Measurements from ENCODE around the gene PCDH12.
"Not testable (repeated sequence)": the region's sequence is repeated elsewhere in the genome, so short reads cannot be mapped to it uniquely, and the experiment has no call there.

Gene PCDH12

DNA sequence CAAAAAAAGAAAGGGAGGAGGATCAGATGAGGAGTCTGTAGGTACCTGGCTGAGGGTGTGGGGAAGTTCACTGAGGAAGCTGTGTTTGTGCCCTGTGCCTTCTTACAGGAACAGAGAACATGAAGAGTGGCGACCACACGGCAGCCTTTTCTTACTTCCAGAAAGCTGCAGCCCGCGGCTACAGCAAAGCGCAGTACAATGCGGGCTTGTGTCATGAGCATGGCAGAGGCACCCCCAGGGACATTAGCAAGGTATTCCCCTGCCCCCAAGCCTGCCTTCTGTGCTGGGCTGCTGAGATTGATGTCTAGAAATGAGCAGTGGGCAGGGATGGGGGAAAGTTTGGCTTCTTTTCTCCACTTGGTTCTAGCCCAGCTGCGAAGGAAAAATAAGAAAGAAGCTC, 24.9 kb downstream of the PCDH12 start:
- FAIRE-seq, result no peak
- DNase-seq (ENCODE audit: insufficient read length), result no peak
- TF ChIP-seq TAF1 (IDR thresholded peaks at IDR 0.05; ENCODE audit: borderline replicate concordance, low read depth, low read length), result no peak
- no peak for TF ChIP-seq POLR2AphosphoS5 (IDR thresholded peaks at IDR 0.05; ENCODE audit: low read depth, low read length)
- TF ChIP-seq POLR2A (IDR thresholded peaks at IDR 0.05; ENCODE audit: low read depth, low read length), result no peak

DNA sequence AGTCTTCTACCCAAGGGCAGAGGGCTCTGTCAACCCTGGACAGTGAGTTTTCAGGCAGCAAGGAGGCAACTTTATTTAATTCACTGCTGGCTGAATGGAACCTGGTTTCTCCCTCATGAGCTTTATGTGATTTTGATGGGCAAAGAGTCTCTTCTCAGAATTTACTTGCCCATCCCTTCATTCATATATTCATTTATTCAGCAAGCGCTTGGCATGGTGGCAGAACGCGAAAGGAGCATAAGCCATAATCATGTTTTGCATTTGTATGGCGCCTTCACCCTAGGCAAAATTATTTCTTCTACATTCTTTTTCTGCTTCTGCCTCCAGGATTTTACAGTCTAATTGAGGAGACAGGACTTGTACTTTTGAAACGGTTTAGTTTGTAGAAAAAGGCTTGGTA, 26.3 kb downstream of the PCDH12 start:
- no peak for FAIRE-seq

DNA sequence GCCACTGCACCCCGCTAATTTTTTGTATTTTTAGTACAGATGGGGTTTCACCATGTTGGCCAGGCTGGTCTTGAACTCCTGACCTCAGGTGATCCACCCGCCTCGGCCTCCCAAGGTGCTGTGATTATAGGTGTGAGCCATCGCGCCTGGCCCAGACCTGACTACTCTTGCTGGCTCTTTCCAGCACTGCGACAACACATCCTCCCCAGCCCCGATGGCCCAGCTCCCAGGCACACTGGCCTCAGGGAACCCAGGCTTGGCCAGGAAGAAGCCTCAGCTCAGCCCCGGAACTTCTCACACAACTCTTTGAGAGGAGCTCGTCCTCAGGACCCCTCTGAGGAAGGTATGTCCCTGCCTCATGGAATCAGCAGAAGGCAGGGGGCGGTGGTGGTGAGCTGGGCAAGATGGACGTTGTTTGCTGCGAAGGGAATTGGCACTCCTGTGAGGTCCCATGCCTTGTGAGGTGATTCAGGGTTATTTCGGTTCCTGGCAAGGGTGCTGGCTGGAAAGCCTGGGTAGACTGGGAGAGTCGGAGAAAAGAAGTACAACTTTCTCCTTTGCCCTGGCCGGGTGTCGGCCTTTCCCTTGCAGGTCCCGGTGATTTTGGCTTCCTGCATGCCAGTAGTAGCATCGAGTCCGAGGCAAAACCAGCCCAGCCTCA, 28.5 kb downstream of the PCDH12 start:
- no peak for DNase-seq (ENCODE audit: insufficient read length)
- TF ChIP-seq POLR2AphosphoS5 (IDR thresholded peaks at IDR 0.05; ENCODE audit: low read depth, low read length) (no peak), POLR2A (IDR thresholded peaks at IDR 0.05; ENCODE audit: low read depth, low read length) (no peak), TAF1 (IDR thresholded peaks at IDR 0.05; ENCODE audit: borderline replicate concordance, low read depth, low read length) (no peak)
- no peak for FAIRE-seq

More for the DNA sequence above, 26.3 kb downstream of the PCDH12 start:
- TF ChIP-seq TAF1 (IDR thresholded peaks at IDR 0.05; ENCODE audit: borderline replicate concordance, low read depth, low read length) (no peak), POLR2AphosphoS5 (IDR thresholded peaks at IDR 0.05; ENCODE audit: low read depth, low read length) (no peak)
- DNase-seq (ENCODE audit: insufficient read length), result no peak

DNA sequence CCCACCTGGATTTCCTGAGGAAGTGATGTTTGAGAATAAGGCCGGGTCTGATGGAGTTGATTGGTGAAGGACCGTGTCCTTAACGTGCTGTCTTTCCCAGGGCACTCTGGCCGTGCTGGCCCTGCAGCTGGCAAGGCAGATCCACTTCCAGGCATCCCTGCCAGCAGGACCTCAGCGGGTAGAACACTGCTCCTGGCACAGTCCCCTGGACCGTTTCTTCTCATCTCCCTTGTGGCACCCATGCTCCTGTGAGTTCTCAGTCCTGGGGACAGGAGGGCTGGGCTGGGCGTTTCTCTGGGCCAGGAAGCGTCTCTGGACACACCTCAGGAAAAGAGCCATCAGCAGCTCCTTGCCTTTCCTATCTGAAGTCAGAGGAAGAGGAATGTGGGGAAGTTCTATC, 30.0 kb downstream of the PCDH12 start:
- no peak for DNase-seq (ENCODE audit: insufficient read length)
- no peak for FAIRE-seq
- no peak for TF ChIP-seq TAF1 (IDR thresholded peaks at IDR 0.05; ENCODE audit: borderline replicate concordance, low read depth, low read length)
- TF ChIP-seq POLR2AphosphoS5 (IDR thresholded peaks at IDR 0.05; ENCODE audit: low read depth, low read length), result no peak
- TF ChIP-seq POLR2A (IDR thresholded peaks at IDR 0.05; ENCODE audit: low read depth, low read length), result no peak

DNA sequence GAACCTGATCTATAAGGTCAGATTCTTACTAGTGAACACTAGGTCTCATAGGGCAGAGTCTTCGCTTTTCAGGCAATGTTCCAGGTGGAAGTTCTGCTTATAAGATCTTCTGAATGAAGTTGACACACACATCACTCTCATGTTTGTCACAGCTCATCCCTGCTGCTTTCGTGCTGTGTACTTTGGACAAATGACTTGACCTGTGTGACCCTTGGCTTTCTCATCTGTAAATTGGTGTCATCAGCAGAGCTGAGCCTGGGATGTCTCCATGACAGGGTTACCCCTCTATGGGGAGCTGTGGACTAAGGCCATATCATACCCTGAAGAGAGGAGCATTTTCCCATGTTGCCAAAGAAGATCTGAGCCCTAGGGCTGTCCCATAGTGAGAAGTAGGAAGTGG, 31.6 kb downstream of the PCDH12 start:
- DNase-seq (ENCODE audit: insufficient read length), result no peak
- FAIRE-seq, result no peak
- no peak for TF ChIP-seq POLR2AphosphoS5 (IDR thresholded peaks at IDR 0.05; ENCODE audit: low read depth, low read length)
- no peak for TF ChIP-seq POLR2A (IDR thresholded peaks at IDR 0.05; ENCODE audit: low read depth, low read length)
- no peak for TF ChIP-seq TAF1 (IDR thresholded peaks at IDR 0.05; ENCODE audit: borderline replicate concordance, low read depth, low read length)

DNA sequence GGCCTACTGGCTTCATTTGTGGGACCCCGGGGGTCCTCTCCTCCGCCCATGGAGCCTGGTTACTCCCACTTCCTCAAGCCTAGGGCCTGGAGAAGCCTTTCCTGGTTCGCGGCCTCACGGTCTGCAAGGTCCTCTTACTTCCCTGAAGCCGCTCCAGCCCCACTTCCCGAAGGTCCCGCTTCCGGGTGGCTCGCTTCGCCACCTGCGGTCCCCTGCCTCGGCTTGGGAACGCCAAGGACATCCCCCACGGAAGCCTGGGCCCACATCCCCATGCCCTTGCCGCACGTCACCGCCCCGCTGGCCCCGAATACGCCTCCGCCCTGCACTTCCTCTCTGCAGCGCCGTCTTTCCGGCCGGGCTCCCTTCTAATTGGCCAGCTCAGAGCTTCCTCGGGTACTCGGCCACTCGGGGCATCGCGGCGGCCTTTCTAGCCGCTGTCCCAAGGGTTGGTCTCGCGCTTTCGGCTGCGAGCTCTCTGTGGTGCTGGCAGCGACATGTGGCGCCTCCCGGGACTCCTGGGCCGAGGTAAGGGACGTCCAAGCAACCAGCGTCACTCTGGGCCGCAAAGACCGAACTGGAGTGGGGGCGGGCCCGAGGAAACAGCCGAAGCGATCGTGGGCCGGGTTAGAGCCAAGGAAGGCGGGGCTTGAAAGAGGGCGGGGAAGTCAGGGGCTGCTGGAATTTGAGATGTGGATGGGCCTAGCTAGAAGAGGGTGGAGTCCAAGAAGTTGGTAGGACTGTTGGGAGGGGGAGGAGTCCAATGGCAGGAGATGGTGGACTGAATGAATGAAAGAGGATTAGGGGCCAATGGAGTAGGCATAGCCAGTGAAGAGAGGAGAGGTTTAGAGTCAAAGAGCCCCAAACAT, 34.3 kb downstream of the PCDH12 start, which contains the start of gene DELE1:
DELE1 (plus strand) TSS at position 424 of the 866 bp plus-strand sequence; CDS start at position 495, 71 bp downstream.
- TF ChIP-seq TAF1 (IDR thresholded peaks at IDR 0.05; ENCODE audit: borderline replicate concordance, low read depth, low read length), result peak; percentile 21; the same call in 1 of the 2 replicates
- peak; percentile 87 for TF ChIP-seq POLR2A (IDR thresholded peaks at IDR 0.05; ENCODE audit: low read depth, low read length)
- TF ChIP-seq POLR2AphosphoS5 (IDR thresholded peaks at IDR 0.05; ENCODE audit: low read depth, low read length), result peak; percentile 87
- DNase-seq (ENCODE audit: insufficient read length), result peak; percentile 93
- peak; percentile 97 for FAIRE-seq

DNA sequence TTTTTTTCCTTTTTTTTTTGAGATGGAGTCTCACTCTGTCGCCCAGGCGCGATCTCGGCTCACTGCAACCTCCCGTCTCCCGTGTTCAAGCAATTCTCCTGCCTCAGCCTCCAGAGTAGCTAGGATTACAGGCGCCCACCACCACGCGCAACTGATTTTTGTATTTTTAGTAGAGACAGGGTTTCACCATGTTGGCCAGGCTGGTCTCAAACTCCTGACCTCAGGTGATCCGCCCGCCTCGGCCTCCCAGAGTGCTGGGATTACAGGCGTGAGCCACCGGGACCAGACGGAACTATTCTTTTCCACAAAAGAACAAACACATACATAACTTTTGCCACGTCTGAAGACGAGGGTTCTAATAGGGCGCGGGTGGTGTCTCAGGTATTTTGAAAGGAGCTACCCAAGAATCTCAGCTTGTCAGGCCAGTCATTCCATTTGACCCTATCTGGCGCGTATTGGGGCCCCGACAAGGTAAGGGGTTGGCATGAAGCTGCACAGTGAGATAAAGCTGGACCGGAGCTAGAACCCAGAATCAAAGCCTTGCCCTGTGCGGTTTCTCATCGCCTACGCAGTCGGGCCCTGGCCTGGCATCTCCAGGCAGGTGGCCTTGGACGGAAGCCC, 35.1 kb downstream of the PCDH12 start:
- not testable (repeated sequence) for FAIRE-seq; DNase-seq (ENCODE audit: insufficient read length)

DNA sequence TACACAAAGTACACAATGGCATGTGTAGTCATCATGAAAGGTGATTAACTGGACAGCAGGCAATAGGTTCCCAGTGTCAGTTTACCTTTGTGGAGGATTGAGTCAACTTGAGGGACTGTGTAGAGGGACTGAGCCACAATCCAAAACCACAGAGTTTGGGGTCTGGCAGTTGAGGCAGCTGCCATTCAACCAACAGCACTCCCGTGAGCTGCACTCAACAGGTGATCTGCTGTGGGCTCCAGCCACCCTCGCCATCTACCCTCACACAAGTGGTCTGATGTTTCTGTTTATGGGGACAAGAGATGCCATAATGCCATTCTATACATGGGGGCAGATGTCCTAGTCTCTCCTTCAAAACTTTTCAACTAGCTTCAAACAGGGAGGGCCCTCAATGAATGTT, 37.2 kb downstream of the PCDH12 start:
- no peak for TF ChIP-seq POLR2AphosphoS5 (IDR thresholded peaks at IDR 0.05; ENCODE audit: low read depth, low read length)
- TF ChIP-seq POLR2A (IDR thresholded peaks at IDR 0.05; ENCODE audit: low read depth, low read length), result no peak
- no peak for TF ChIP-seq TAF1 (IDR thresholded peaks at IDR 0.05; ENCODE audit: borderline replicate concordance, low read depth, low read length)
- DNase-seq (ENCODE audit: insufficient read length) (no peak), FAIRE-seq (no peak)

DNA sequence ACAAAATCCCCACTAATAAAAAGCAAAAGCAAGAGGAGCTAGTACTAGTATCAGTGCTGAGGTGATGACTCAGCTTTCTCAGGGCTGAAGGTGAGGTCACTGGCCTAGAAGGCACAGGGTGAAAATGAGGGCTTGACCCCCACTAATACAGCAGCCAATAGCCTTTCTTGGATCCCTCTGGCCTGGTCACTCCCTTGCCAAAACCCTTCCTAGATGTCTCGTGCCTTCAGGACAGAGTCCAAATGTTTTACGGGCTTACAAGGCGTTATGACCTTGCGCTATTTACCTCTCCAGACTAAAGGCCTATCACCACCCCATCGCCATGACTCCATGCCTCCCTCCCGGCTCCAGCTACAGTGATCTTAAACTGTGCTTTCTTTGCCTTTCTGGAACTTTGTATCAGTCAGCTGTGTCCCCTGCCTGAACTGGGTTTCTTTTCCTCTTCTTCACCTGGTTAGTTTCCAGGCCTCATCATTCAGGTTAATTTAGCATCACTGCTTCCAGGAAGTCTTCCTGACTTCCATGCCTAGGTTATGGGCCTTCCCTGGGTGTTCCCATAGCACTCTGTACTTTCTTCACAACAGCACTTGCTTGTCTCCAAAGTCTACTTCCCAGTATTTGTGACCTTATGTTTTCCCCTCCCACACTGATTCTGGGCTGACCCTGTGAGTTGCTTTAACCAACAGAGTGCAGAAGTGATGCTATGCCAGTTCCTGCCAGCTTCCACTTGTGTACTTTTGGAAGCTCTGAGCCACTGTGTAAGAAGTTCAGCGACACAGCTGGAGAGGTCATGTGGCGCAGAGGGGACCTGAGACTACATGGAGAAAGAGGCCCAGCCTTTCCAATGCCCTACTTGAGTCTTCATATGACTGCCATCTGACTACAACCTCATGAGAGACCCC, 38.5 kb downstream of the PCDH12 start:
- TF ChIP-seq TAF1 (IDR thresholded peaks at IDR 0.05; ENCODE audit: borderline replicate concordance, low read depth, low read length) (no peak), POLR2A (IDR thresholded peaks at IDR 0.05; ENCODE audit: low read depth, low read length) (no peak), POLR2AphosphoS5 (IDR thresholded peaks at IDR 0.05; ENCODE audit: low read depth, low read length) (no peak)
- no peak for DNase-seq (ENCODE audit: insufficient read length)
- FAIRE-seq, result no peak

DNA sequence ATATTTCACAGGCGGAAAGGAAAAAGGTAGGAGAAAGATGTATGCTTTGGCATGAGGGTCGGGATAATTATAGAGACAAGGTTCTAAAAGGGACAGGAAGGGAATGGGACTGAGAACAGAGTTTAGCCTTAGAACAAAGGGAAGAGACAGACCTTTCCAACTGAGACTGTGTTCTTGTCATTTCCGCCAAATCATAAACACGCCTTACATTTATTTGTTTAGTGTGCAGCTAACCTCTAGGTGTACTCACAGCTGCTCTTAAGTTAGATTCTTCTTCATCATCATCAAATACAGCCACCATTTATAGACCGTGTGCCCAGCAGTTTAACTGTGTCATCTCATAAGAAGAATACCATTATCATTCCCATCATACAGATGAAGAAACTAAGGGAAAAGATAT, 40.2 kb downstream of the PCDH12 start:
- TF ChIP-seq POLR2A (IDR thresholded peaks at IDR 0.05; ENCODE audit: low read depth, low read length) (no peak), TAF1 (IDR thresholded peaks at IDR 0.05; ENCODE audit: borderline replicate concordance, low read depth, low read length) (no peak), POLR2AphosphoS5 (IDR thresholded peaks at IDR 0.05; ENCODE audit: low read depth, low read length) (no peak)
- FAIRE-seq, result no peak
- DNase-seq (ENCODE audit: insufficient read length), result no peak

DNA sequence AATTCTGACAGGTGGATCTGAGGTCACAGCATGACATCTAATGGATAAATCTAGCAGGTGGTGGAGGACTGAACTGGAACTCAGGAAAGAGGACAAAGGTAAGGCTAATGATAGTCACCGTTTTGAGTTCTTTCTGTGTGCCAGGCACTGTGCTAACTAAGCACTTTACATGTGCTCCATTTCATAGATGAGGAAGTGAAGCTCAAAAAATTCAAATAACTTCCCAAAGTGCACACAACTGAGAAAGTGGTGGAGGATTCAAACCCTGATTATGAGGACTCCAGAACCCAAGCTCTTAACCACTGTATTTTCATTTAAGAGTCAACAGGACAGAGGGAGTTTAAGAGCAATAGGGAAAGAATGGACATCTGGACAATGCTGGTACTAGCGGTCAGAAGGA, 41.5 kb downstream of the PCDH12 start:
- DNase-seq (ENCODE audit: insufficient read length), result no peak
- TF ChIP-seq TAF1 (IDR thresholded peaks at IDR 0.05; ENCODE audit: borderline replicate concordance, low read depth, low read length) (no peak), POLR2AphosphoS5 (IDR thresholded peaks at IDR 0.05; ENCODE audit: low read depth, low read length) (no peak), POLR2A (IDR thresholded peaks at IDR 0.05; ENCODE audit: low read depth, low read length) (no peak)
- FAIRE-seq, result no peak

Measured in GM12892 (cell line).